ENCODE data around the gene DLG2.
"Not testable (repeated sequence)": the region's sequence is repeated elsewhere in the genome, so short reads cannot be mapped to it uniquely, and the experiment has no call there.

Gene DLG2

DNA sequence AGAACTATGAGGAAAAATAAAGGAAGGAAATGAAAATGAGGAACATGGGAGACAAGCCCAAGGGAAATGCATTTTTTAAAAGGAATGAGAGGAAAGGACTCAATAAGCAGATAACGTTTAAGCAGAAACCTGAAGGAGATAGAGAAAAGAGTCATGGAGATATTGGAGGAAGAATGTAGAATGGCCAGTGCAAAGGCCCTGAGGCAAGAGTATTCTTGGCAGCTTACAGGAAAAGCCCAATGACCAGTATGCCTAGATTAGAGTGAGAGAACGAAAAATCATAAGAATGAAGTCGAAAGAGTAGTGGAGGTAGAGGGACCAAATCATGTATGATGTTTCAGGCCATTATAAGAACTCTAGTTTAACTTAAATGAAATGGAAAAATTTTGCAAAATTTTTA lies 220.3 kb downstream of the DLG2 start:
- no peaks in the 10 kb centered on the region for H4K20me1 ChIP-seq (ENCODE audit: control insufficient read depth, insufficient read depth, low read depth, low read length)
- no peaks in the 10 kb centered on the region for H3F3A ChIP-seq (ENCODE audit: control insufficient read depth, insufficient read depth)
- H3K27me3 ChIP-seq (ENCODE audit: control insufficient read depth, low read length) = no peaks in the 10 kb centered on the region
- TF ChIP-seq CTCF (IDR thresholded peaks at IDR 0.05; ENCODE audit: low read depth, low read length, poor library complexity, severe bottlenecking) = no peak
- TF ChIP-seq EZH2phosphoT487 (IDR thresholded peaks at IDR 0.05; ENCODE audit: borderline replicate concordance, low read length) = no peak
- H3K4me2 ChIP-seq (ENCODE audit: low read length) = no peak overlapping the region
- no peaks in the 10 kb centered on the region for H3K9me3 ChIP-seq (ENCODE audit: control insufficient read depth, insufficient read depth, low read length)
- no peak overlapping the region for H3K4me3 ChIP-seq (ENCODE audit: low read length)
- H3K27ac ChIP-seq (ENCODE audit: low read depth, low read length) = no peak overlapping the region
- no peaks in the 10 kb centered on the region for H3K9me2 ChIP-seq (replicated peaks; ENCODE audit: control insufficient read depth, low read length)
- H3K4me1 ChIP-seq (ENCODE audit: control insufficient read depth, low read length) = peaks cover 5% of the 10 kb centered on the region
- no peaks in the 10 kb centered on the region for H3K36me3 ChIP-seq (ENCODE audit: control insufficient read depth, low read length)
- H3K79me2 ChIP-seq (ENCODE audit: control insufficient read depth, low read length) = no peaks in the 10 kb centered on the region

DNA sequence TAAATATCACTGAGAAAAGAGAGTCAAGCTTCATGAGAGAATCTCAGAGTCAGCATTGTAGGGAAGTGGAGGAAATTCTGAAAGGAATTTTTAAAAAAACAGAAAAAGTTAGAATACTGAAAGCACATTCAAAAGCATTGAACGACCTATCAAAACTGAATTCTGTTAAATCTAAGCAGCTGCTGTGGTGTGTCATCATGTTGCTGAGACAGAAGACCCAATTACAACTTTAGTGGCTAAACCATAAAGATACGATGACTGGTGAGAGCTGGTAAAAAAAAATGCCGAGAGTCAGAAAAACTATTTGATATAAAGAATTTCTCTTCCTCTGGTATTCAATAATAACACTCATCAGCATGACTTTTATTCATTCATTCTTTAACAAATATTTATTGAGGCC lies 220.8 kb downstream of the DLG2 start:
- Histone ChIP-seq H3K9me3 (ENCODE audit: control insufficient read depth, insufficient read depth, low read length) (no peaks in the 10 kb centered on the region), H3K27ac (ENCODE audit: low read depth, low read length) (no peak overlapping the region), H3F3A (ENCODE audit: control insufficient read depth, insufficient read depth) (no peaks in the 10 kb centered on the region), H4K20me1 (ENCODE audit: control insufficient read depth, insufficient read depth, low read depth, low read length) (no peaks in the 10 kb centered on the region), H3K79me2 (ENCODE audit: control insufficient read depth, low read length) (no peaks in the 10 kb centered on the region), H3K9me2 (replicated peaks; ENCODE audit: control insufficient read depth, low read length) (no peaks in the 10 kb centered on the region), H3K36me3 (ENCODE audit: control insufficient read depth, low read length) (no peaks in the 10 kb centered on the region), H3K4me1 (ENCODE audit: control insufficient read depth, low read length) (peaks cover 5% of the 10 kb centered on the region), H3K4me3 (ENCODE audit: low read length) (no peak overlapping the region), H3K4me2 (ENCODE audit: low read length) (no peak overlapping the region), H3K27me3 (ENCODE audit: control insufficient read depth, low read length) (no peaks in the 10 kb centered on the region)
- TF ChIP-seq EZH2phosphoT487 (IDR thresholded peaks at IDR 0.05; ENCODE audit: borderline replicate concordance, low read length) = no peak
- no peak for TF ChIP-seq CTCF (IDR thresholded peaks at IDR 0.05; ENCODE audit: low read depth, low read length, poor library complexity, severe bottlenecking)

DNA sequence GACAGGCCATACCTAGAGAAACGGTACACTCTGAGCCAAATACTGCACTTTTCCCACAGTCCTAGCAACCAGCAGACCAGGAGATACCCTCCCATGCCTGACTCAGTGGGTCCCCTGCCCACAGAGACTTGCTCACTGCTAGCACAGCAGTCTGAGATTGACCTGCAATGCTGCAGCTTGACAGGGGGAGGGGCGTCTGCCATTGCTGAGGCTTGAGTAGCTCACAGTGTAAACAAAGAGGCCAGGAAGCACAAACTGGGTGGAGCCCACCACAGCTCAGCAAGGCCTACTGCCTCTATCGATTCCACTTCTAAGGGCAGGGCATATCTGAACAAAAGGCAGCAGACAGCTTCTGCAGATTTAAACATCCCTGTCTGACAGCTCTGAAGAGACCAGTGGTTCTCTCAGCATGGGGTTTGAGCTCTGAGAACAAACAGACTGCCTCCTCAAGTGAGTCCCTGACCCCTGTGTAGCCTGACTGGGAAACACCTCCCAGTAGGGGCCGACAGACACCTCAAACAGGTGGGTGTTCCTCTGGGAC lies 231.6 kb downstream of the DLG2 start:
- not testable (repeated sequence) for H3K4me3 ChIP-seq (ENCODE audit: low read length); H3K27me3 ChIP-seq (ENCODE audit: control insufficient read depth, low read length); H3K9me3 ChIP-seq (ENCODE audit: control insufficient read depth, insufficient read depth, low read length); H3K4me2 ChIP-seq (ENCODE audit: low read length); H3K79me2 ChIP-seq (ENCODE audit: control insufficient read depth, low read length); H3K36me3 ChIP-seq (ENCODE audit: control insufficient read depth, low read length); H4K20me1 ChIP-seq (ENCODE audit: control insufficient read depth, insufficient read depth, low read depth, low read length); H3F3A ChIP-seq (ENCODE audit: control insufficient read depth, insufficient read depth); H3K27ac ChIP-seq (ENCODE audit: low read depth, low read length); H3K4me1 ChIP-seq (ENCODE audit: control insufficient read depth, low read length); H3K9me2 ChIP-seq (replicated peaks; ENCODE audit: control insufficient read depth, low read length)

- no peak overlapping the region for H3K4me3 ChIP-seq (ENCODE audit: low read length)
- H3K27ac ChIP-seq (ENCODE audit: low read depth, low read length) = no peak overlapping the region
- no peak overlapping the region for H3K4me2 ChIP-seq (ENCODE audit: low read length)
- H3K9me2 ChIP-seq (replicated peaks; ENCODE audit: control insufficient read depth, low read length) = no peaks in the 10 kb centered on the region
- H3K79me2 ChIP-seq (ENCODE audit: control insufficient read depth, low read length) = no peaks in the 10 kb centered on the region
- no peaks in the 10 kb centered on the region for H4K20me1 ChIP-seq (ENCODE audit: control insufficient read depth, insufficient read depth, low read depth, low read length)
- TF ChIP-seq EZH2phosphoT487 (IDR thresholded peaks at IDR 0.05; ENCODE audit: borderline replicate concordance, low read length) = no peak
- TF ChIP-seq CTCF (IDR thresholded peaks at IDR 0.05; ENCODE audit: low read depth, low read length, poor library complexity, severe bottlenecking) = no peak
- H3F3A ChIP-seq (ENCODE audit: control insufficient read depth, insufficient read depth) = no peaks in the 10 kb centered on the region
- H3K36me3 ChIP-seq (ENCODE audit: control insufficient read depth, low read length) = no peaks in the 10 kb centered on the region
- no peaks in the 10 kb centered on the region for H3K27me3 ChIP-seq (ENCODE audit: control insufficient read depth, low read length)
- H3K9me3 ChIP-seq (ENCODE audit: control insufficient read depth, insufficient read depth, low read length) = no peaks in the 10 kb centered on the region
- no peaks in the 10 kb centered on the region for H3K4me1 ChIP-seq (ENCODE audit: control insufficient read depth, low read length)
Observed at GRCh38 chr11:85394283-85394682, 232.9 kb downstream of the DLG2 start.

Data from DOHH2 (cell line).